Stimulated activated CD4-positive, alpha-beta T cell treated with anti-CD3 and anti-CD28 coated beads, Interleukin-4, amount 100 ng/mL, for 4 hours (primary cell): Measurements from ENCODE around the gene EMID1.
A peak's percentile ranks its signal among the peaks of the same experiment; 100 is the strongest.

ENCODE experiments used
- DNase-seq, 2 experiments: peaks; one replicate each; pipeline ENCODE4 v3.0.0-alpha.2; 2020

EMID1 gene

GRCh38 chr22:29205594-29206371 is at the start of gene EMID1:
TSS of gene EMID1 (plus strand) at chr22:29205896. CDS start at chr22:29206039, 143 bp downstream.
- peak in 1 of 2 experiments; percentile 19 for DNase-seq

GRCh38 chr22:29155966-29156365 is 49.7 kb upstream of the EMID1 start:
- no peak for DNase-seq

- DNase-seq = no peak
Observed at GRCh38 chr22:29156507-29156906, 49.2 kb upstream of the EMID1 start.

GRCh38 chr22:29157759-29158535 is 47.7 kb upstream of the EMID1 start:
- no peak for DNase-seq

- no peak for DNase-seq
Observed at GRCh38 chr22:29158546-29158945, 47.1 kb upstream of the EMID1 start.

GRCh38 chr22:29163808-29164207 is 41.9 kb upstream of the EMID1 start:
- DNase-seq = no peak

- DNase-seq = no peak
Observed at GRCh38 chr22:29165321-29166060, 40.2 kb upstream of the EMID1 start.

- no peak for DNase-seq
Observed at GRCh38 chr22:29166180-29166579, 39.5 kb upstream of the EMID1 start.

GRCh38 chr22:29167032-29167911 is 38.4 kb upstream of the EMID1 start:
- peak; percentile 15 to 17 for DNase-seq

- DNase-seq = no peak
Observed at GRCh38 chr22:29171721-29172120, 34.0 kb upstream of the EMID1 start.

- DNase-seq = no peak
Observed at GRCh38 chr22:29172216-29172615, 33.5 kb upstream of the EMID1 start.

GRCh38 chr22:29175312-29175835 is 30.3 kb upstream of the EMID1 start:
- no peak for DNase-seq

- no peak for DNase-seq
Observed at GRCh38 chr22:29183971-29184848, 21.5 kb upstream of the EMID1 start.

- DNase-seq = no peak
Observed at GRCh38 chr22:29184849-29185490, 20.7 kb upstream of the EMID1 start.

- DNase-seq = no peak
Observed at GRCh38 chr22:29186302-29186701, 19.4 kb upstream of the EMID1 start.

GRCh38 chr22:29187831-29188230 is 17.9 kb upstream of the EMID1 start:
- DNase-seq = no peak

GRCh38 chr22:29190051-29190450 is 15.6 kb upstream of the EMID1 start:
- no peak for DNase-seq

GRCh38 chr22:29190918-29191317 is 14.8 kb upstream of the EMID1 start:
- DNase-seq = no peak

GRCh38 chr22:29193021-29193420 is 12.7 kb upstream of the EMID1 start:
- no peak for DNase-seq

- DNase-seq = no peak
Observed at GRCh38 chr22:29194184-29194583, 11.5 kb upstream of the EMID1 start.
